HEK293 (cell line): Measurements from ENCODE around the gene C4orf50.

Experiments
- KLF1 ChIP-seq: fragments of 450-650 bp; formaldehyde crosslinking; IDR thresholded peaks from 2 replicates; pipeline ENCODE4 v1.5.1; 2016; ENCODE audit warnings: missing biosample characterization, missing genetic modification characterization
- KLF9 ChIP-seq: fragments of 450-650 bp; formaldehyde crosslinking; IDR thresholded peaks from 2 replicates; pipeline ENCODE4 v1.5.1; 2016; ENCODE audit warnings: missing biosample characterization, missing genetic modification characterization, low read depth
- ZBTB1 ChIP-seq: fragments of 450-650 bp; formaldehyde crosslinking; IDR thresholded peaks from 2 replicates; pipeline ENCODE4 v1.5.1; 2016; ENCODE audit warnings: missing biosample characterization, missing genetic modification characterization
- ZFHX2 ChIP-seq: fragments of 450-650 bp; formaldehyde crosslinking; conservative IDR thresholded peaks from 2 replicates; pipeline ENCODE4 v1.5.1; 2016; ENCODE audit warnings: missing biosample characterization, missing genetic modification characterization
- ZNF10 ChIP-seq: fragments of 450-650 bp; formaldehyde crosslinking; IDR thresholded peaks from 2 replicates; pipeline ENCODE4 v1.5.1; 2017; ENCODE audit warnings: missing biosample characterization, missing genetic modification characterization
- ZNF202 ChIP-seq: fragments of 450-650 bp; formaldehyde crosslinking; IDR thresholded peaks from 2 replicates; pipeline ENCODE4 v1.5.1; 2016; ENCODE audit warnings: missing biosample characterization, missing genetic modification characterization, borderline replicate concordance
- ZNF221 ChIP-seq: fragments of 450-650 bp; formaldehyde crosslinking; IDR thresholded peaks from 2 replicates; pipeline ENCODE4 v1.5.1; 2017; ENCODE audit warnings: missing biosample characterization, missing genetic modification characterization, borderline replicate concordance
- ZNF521 ChIP-seq: fragments of 450-650 bp; formaldehyde crosslinking; IDR thresholded peaks from 2 replicates; pipeline ENCODE4 v1.5.1; 2017; ENCODE audit warnings: missing biosample characterization, mild to moderate bottlenecking, missing genetic modification characterization
- ZNF623 ChIP-seq: fragments of 450-650 bp; formaldehyde crosslinking; IDR thresholded peaks from 2 replicates; pipeline ENCODE4 v1.5.1; 2016; ENCODE audit warnings: missing biosample characterization, missing genetic modification characterization
- TF ChIP-seq, protein P1 (sequence below): fragments of 450-650 bp; formaldehyde crosslinking; IDR thresholded peaks from 2 replicates; pipeline ENCODE4 v1.5.1; 2016; ENCODE audit warnings: missing biosample characterization, missing genetic modification characterization
- TF ChIP-seq, protein P2 (sequence below): fragments of 450-650 bp; formaldehyde crosslinking; IDR thresholded peaks from 2 replicates; pipeline ENCODE4 v1.5.1; 2016; ENCODE audit warnings: missing biosample characterization, missing genetic modification characterization
- TF ChIP-seq, protein P3 (sequence below): fragments of 450-650 bp; IDR thresholded peaks from 2 replicates; pipeline ENCODE4 v1.5.1; 2018; ENCODE audit warnings: missing biosample characterization, mild to moderate bottlenecking, missing genetic modification characterization
- TF ChIP-seq, protein P4 (sequence below): fragments of 450-650 bp; formaldehyde crosslinking; conservative IDR thresholded peaks from 2 replicates; pipeline ENCODE4 v1.5.1; 2016; ENCODE audit warnings: low read depth, missing biosample characterization, missing genetic modification characterization

DNA sequence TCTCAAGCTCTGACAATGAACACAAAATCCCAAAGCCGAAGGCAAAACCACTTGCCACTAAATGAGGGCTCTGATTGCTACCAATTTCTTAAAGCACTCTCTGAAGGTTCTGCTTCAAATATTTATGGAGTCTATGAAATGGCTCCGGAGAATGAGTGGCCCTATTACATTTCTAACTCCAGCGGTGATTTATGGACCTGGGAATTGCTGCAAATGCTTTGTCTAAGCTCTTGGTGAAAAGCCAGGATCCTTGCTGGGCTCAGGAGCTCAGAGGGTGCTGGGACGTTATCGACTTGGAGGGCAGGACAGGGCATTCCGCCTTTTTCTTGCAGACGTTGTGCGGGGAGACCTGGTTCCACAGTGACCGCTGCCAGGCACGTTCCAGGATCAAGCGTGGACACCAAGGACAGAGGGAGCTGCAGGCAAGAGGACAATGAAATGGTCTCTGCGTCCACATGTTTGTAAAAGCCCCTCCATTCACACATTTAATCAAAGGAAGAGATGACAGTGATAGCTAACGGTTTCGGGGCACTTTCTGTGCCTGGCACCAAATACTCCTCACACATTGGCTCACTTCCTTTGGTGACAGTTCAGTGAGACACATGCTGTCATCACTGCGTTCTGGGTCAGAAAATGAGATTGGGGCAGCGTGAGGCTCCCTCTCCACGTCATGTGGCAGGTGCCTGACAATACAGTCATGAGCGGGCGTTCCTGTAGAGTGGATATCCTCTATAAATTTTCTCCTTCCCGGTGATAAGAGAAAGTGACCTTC lies 58.8 kb downstream of the C4orf50 start:
- TF ChIP-seq KLF1 (tag by site-specific recombination) (no peak), ZNF10 (no peak), KLF9 (no peak), ZBTB1 (tag by site-specific recombination) (no peak), ZFHX2 (tag by site-specific recombination) (no peak), ZNF221 (tag by site-specific recombination) (no peak), ZNF623 (no peak), ZNF521 (tag by site-specific recombination) (no peak), ZNF202 (tag by site-specific recombination) (no peak)
- TF ChIP-seq, protein P1, sequence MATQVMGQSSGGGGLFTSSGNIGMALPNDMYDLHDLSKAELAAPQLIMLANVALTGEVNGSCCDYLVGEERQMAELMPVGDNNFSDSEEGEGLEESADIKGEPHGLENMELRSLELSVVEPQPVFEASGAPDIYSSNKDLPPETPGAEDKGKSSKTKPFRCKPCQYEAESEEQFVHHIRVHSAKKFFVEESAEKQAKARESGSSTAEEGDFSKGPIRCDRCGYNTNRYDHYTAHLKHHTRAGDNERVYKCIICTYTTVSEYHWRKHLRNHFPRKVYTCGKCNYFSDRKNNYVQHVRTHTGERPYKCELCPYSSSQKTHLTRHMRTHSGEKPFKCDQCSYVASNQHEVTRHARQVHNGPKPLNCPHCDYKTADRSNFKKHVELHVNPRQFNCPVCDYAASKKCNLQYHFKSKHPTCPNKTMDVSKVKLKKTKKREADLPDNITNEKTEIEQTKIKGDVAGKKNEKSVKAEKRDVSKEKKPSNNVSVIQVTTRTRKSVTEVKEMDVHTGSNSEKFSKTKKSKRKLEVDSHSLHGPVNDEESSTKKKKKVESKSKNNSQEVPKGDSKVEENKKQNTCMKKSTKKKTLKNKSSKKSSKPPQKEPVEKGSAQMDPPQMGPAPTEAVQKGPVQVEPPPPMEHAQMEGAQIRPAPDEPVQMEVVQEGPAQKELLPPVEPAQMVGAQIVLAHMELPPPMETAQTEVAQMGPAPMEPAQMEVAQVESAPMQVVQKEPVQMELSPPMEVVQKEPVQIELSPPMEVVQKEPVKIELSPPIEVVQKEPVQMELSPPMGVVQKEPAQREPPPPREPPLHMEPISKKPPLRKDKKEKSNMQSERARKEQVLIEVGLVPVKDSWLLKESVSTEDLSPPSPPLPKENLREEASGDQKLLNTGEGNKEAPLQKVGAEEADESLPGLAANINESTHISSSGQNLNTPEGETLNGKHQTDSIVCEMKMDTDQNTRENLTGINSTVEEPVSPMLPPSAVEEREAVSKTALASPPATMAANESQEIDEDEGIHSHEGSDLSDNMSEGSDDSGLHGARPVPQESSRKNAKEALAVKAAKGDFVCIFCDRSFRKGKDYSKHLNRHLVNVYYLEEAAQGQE (tag by site-specific recombination) = no peak
- TF ChIP-seq, protein P2, sequence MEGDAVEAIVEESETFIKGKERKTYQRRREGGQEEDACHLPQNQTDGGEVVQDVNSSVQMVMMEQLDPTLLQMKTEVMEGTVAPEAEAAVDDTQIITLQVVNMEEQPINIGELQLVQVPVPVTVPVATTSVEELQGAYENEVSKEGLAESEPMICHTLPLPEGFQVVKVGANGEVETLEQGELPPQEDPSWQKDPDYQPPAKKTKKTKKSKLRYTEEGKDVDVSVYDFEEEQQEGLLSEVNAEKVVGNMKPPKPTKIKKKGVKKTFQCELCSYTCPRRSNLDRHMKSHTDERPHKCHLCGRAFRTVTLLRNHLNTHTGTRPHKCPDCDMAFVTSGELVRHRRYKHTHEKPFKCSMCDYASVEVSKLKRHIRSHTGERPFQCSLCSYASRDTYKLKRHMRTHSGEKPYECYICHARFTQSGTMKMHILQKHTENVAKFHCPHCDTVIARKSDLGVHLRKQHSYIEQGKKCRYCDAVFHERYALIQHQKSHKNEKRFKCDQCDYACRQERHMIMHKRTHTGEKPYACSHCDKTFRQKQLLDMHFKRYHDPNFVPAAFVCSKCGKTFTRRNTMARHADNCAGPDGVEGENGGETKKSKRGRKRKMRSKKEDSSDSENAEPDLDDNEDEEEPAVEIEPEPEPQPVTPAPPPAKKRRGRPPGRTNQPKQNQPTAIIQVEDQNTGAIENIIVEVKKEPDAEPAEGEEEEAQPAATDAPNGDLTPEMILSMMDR (tag by site-specific recombination) = no peak
- TF ChIP-seq, protein P3, sequence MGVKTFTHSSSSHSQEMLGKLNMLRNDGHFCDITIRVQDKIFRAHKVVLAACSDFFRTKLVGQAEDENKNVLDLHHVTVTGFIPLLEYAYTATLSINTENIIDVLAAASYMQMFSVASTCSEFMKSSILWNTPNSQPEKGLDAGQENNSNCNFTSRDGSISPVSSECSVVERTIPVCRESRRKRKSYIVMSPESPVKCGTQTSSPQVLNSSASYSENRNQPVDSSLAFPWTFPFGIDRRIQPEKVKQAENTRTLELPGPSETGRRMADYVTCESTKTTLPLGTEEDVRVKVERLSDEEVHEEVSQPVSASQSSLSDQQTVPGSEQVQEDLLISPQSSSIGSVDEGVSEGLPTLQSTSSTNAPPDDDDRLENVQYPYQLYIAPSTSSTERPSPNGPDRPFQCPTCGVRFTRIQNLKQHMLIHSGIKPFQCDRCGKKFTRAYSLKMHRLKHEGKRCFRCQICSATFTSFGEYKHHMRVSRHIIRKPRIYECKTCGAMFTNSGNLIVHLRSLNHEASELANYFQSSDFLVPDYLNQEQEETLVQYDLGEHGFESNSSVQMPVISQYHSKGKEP (tag by site-specific recombination) = no peak
- TF ChIP-seq, protein P4, sequence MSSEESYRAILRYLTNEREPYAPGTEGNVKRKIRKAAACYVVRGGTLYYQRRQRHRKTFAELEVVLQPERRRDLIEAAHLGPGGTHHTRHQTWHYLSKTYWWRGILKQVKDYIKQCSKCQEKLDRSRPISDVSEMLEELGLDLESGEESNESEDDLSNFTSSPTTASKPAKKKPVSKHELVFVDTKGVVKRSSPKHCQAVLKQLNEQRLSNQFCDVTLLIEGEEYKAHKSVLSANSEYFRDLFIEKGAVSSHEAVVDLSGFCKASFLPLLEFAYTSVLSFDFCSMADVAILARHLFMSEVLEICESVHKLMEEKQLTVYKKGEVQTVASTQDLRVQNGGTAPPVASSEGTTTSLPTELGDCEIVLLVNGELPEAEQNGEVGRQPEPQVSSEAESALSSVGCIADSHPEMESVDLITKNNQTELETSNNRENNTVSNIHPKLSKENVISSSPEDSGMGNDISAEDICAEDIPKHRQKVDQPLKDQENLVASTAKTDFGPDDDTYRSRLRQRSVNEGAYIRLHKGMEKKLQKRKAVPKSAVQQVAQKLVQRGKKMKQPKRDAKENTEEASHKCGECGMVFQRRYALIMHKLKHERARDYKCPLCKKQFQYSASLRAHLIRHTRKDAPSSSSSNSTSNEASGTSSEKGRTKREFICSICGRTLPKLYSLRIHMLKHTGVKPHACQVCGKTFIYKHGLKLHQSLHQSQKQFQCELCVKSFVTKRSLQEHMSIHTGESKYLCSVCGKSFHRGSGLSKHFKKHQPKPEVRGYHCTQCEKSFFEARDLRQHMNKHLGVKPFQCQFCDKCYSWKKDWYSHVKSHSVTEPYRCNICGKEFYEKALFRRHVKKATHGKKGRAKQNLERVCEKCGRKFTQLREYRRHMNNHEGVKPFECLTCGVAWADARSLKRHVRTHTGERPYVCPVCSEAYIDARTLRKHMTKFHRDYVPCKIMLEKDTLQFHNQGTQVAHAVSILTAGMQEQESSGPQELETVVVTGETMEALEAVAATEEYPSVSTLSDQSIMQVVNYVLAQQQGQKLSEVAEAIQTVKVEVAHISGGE = no peak
